K562 (cell line): ENCODE measurements around the gene CELA3B. TPM values are rescaled to one million over a fixed set of nuclear protein-coding genes. Genes with fewer than 3 reads are reported as not detected.

Source experiments
- ATAC-seq: fragments of 200-7000 bp; cut with Tn5 transposase; 3 replicates; pipeline ENCODE4 v1.9.1; 2020; ENCODE audit warnings: moderate library complexity
- BruUV-seq: library from RNA; stranded (reverse); fragments of 400-500 nt; replicated peaks from 2 replicates; lab custom pipeline; 2021; lab: Mats Ljungman, UMichigan
- CTCF ChIA-PET: fragments of 300-600 bp; formaldehyde crosslinking; extraction: SDS; loops from one replicate; lab custom pipeline; 2021; ENCODE audit warnings: low intra/inter-chr PET ratio; lab: Yijun Ruan, JAX
- POLR2A ChIA-PET: fragments of 300-600, 350-650 bp; sonication (Branson Sonifier 250); formaldehyde crosslinking; extraction: SDS; loops from one replicate; lab custom pipeline; 2021; ENCODE audit warnings: antibody characterized with exemption, inconsistent platforms; lab: Yijun Ruan, JAX
- DNase-seq, 4 experiments: peaks; one replicate each; pipeline versions ENCODE4 v3.0.0 to v3.0.0-alpha.2; 2011 to 2018; ENCODE audit warnings: low spot score in 3 of 4, mixed read lengths in 3 of 4; ENCODE audit errors: extremely low read depth in 1 of 4
- FAIRE-seq: peaks from 2 replicates; lab custom pipeline; 2011; peaks lifted over from hg19 to GRCh38; lab: Jason Lieb, UNC
- H2AFZ ChIP-seq: 2 replicates; pipeline ENCODE4 v1.6.0; 2011; ENCODE audit warnings: low read depth, low read length, control low read depth, inconsistent platforms
- H3K27ac ChIP-seq: fragments of 200-600 bp; 3 replicates; pipeline ENCODE4 v1.8.0; 2011; ENCODE audit warnings: low read depth, mild to moderate bottlenecking, control low read depth, inconsistent platforms, low read length, moderate library complexity, mixed read lengths; ENCODE audit errors: extremely low read depth
- H3K27me3 ChIP-seq, 2 experiments: fragments of 300-600 bp in 1 of 2; 2 replicates in 1 of 2; 3 replicates in 1 of 2; pipeline versions ENCODE4 v1.6.0 to v1.8.0; 2011; ENCODE audit warnings: inconsistent platforms in 2 of 2, low read length in 2 of 2, mild to moderate bottlenecking in 1 of 2, mixed read lengths in 1 of 2, moderate library complexity in 1 of 2; ENCODE audit not compliant: control insufficient read depth in 2 of 2, insufficient read depth in 2 of 2
- H3K36me3 ChIP-seq: fragments of 300-600 bp; 3 replicates; pipeline ENCODE4 v1.8.0; 2011; ENCODE audit warnings: mild to moderate bottlenecking, low read length, inconsistent platforms; ENCODE audit not compliant: control insufficient read depth, insufficient read depth
- H3K4me1 ChIP-seq, 2 experiments: fragments of 200-600 bp in 1 of 2; replicated peaks in 1 of 2; 2 replicates in 1 of 2; 3 replicates in 1 of 2; pipeline versions ENCODE4 v1.5.1 to v1.8.0; 2011; ENCODE audit warnings: inconsistent platforms in 2 of 2, low read length in 2 of 2, mild to moderate bottlenecking in 1 of 2, mixed read lengths in 1 of 2, moderate library complexity in 1 of 2; ENCODE audit not compliant: control insufficient read depth in 2 of 2, insufficient read depth in 2 of 2
- H3K4me2 ChIP-seq: 2 replicates; pipeline ENCODE4 v1.6.1; 2011; ENCODE audit warnings: low read length, control low read depth, inconsistent platforms, mixed read lengths; ENCODE audit not compliant: insufficient read depth
- H3K4me3 ChIP-seq: fragments of 200-600 bp; sonication (generic), shearing (Covaris generic); 2 replicates; pipeline ENCODE4 v1.5.1; 2016; ENCODE audit warnings: control low read depth, inconsistent platforms
- H3K79me2 ChIP-seq: fragments of 200-600 bp; 3 replicates; pipeline ENCODE4 v1.8.0; 2011; ENCODE audit warnings: low read length, inconsistent platforms; ENCODE audit not compliant: control insufficient read depth, insufficient read depth
- H3K9ac ChIP-seq, 2 experiments: 2 replicates each; pipeline versions ENCODE4 v1.6.0 to v1.6.1; 2011; ENCODE audit warnings: low read depth in 2 of 2, low read length in 2 of 2, control low read depth in 1 of 2, inconsistent platforms in 1 of 2, mild to moderate bottlenecking in 1 of 2, mixed read lengths in 1 of 2; ENCODE audit not compliant: insufficient read depth in 1 of 2
- H3K9me1 ChIP-seq: one replicate; pipeline ENCODE4 v1.6.0; 2011; ENCODE audit warnings: inconsistent platforms, mild to moderate bottlenecking, low read length, moderate library complexity; ENCODE audit not compliant: control insufficient read depth, insufficient read depth
- H3K9me3 ChIP-seq: replicated peaks from 2 replicates; pipeline ENCODE4 v1.5.1; 2011; ENCODE audit warnings: low read depth, low read length, inconsistent platforms; ENCODE audit not compliant: control insufficient read depth, insufficient read depth
- H4K20me1 ChIP-seq: replicated peaks from 2 replicates; pipeline ENCODE4 v1.6.1; 2011; ENCODE audit warnings: low read length, inconsistent platforms, mixed read lengths; ENCODE audit not compliant: control insufficient read depth, insufficient read depth
- ETV5 ChIP-seq: sonication (generic); formaldehyde crosslinking; IDR thresholded peaks from 2 replicates; pipeline ENCODE4 v1.4.0; 2020; ENCODE audit warnings: low read depth, mild to moderate bottlenecking, missing genetic modification reagents
- NR2C1 ChIP-seq, 2 experiments: fragments of 450-650 bp; IDR thresholded peaks; 2 replicates each; pipeline ENCODE4 v1.6.1; 2017; ENCODE audit warnings: mild to moderate bottlenecking in 2 of 2, antibody characterized with exemption in 1 of 2, inconsistent platforms in 1 of 2, missing compliant biosample characterization in 1 of 2, missing genetic modification characterization in 1 of 2
- NR2C2 ChIP-seq, 2 experiments: fragments of 200-800 bp in 1 of 2; sonication (Bioruptor generic) in 1 of 2; sonication (generic) in 1 of 2; formaldehyde crosslinking in 1 of 2; IDR thresholded peaks; 2 replicates each; pipeline versions ENCODE4 v1.6.1 to v1.8.0; 2016 to 2022; ENCODE audit warnings: mild to moderate bottlenecking in 1 of 2, missing compliant biosample characterization in 1 of 2, missing genetic modification characterization in 1 of 2, missing genetic modification reagents in 1 of 2
- WGBS: fragments of 100-300 bp; shearing (Covaris generic); methylation state at CpG from one replicate; pipeline ENCODE4 v1.1.6; 2016; ENCODE audit warnings: low coverage, mixed read lengths; ENCODE audit not compliant: insufficient coverage; ENCODE audit errors: missing lambda C conversion rate; 5-methylcytosine and 5-hydroxymethylcytosine counted together
- in situ Hi-C: fragments of 300-500 bp; cut with MboI; formaldehyde crosslinking; loops from 4 replicates; pipeline ENCODE4 v1.15.0; 2018; ENCODE audit warnings: inconsistent platforms, mixed read lengths
- intact Hi-C: fragments of 100-400 bp; cut with micrococcal nuclease; formaldehyde crosslinking; loops from 2 replicates; pipeline ENCODE4 v1.14.2; 2022
- polyA plus RNA-seq, 8 experiments: library from polyadenylated mRNA; depleted of rRNA in 4 of 8; stranded (reverse) in 5 of 8; unstranded in 3 of 8; fragments of >200 nt; fragmentation: Nextera tagmentation in 2 of 8; fragmentation: Illumina TruSeq in 1 of 8; extraction: Ambion mirVana in 2 of 8; extraction: Trizol in 1 of 8; gene quantifications; 2 replicates each; pipeline versions ENCODE4 v1.2.1 to v1.2.3, GENCODE V29; 2011 to 2014; ENCODE audit warnings: inconsistent platforms in 1 of 8, missing spikeins in 1 of 8
- total RNA-seq, 7 experiments: library from RNA; depleted of rRNA in 6 of 7; stranded (reverse); fragments of >200 nt in 6 of 7; fragmentation: Illumina TruSeq in 2 of 7; extraction: Trizol in 2 of 7; gene quantifications; 2 replicates each; pipeline versions ENCODE4 v1.2.1 to v1.2.3, GENCODE V29; 2011 to 2021; ENCODE audit warnings: low replicate concordance in 1 of 7
- TF ChIP-seq, protein P1 (sequence below), 3 experiments: IDR thresholded peaks in 2 of 3; conservative IDR thresholded peaks in 1 of 3; 2 replicates each; pipeline ENCODE4 v1.5.1; 2011 to 2012; ENCODE audit warnings: low read length in 3 of 3, mild to moderate bottlenecking in 3 of 3, control low read depth in 2 of 3, improper control_type of control experiment in 1 of 3, inconsistent platforms in 1 of 3, low read depth in 1 of 3, mixed read lengths in 1 of 3, moderate library complexity in 1 of 3; ENCODE audit not compliant: insufficient read depth in 2 of 3

The CELA3B gene
- total and polyA plus RNA-seq, 9 of the 15 experiments (the other 6 are each of a cell fraction or from before 2014, with no cell fraction given) = 3.1 TPM; not detected in 8

DNA sequence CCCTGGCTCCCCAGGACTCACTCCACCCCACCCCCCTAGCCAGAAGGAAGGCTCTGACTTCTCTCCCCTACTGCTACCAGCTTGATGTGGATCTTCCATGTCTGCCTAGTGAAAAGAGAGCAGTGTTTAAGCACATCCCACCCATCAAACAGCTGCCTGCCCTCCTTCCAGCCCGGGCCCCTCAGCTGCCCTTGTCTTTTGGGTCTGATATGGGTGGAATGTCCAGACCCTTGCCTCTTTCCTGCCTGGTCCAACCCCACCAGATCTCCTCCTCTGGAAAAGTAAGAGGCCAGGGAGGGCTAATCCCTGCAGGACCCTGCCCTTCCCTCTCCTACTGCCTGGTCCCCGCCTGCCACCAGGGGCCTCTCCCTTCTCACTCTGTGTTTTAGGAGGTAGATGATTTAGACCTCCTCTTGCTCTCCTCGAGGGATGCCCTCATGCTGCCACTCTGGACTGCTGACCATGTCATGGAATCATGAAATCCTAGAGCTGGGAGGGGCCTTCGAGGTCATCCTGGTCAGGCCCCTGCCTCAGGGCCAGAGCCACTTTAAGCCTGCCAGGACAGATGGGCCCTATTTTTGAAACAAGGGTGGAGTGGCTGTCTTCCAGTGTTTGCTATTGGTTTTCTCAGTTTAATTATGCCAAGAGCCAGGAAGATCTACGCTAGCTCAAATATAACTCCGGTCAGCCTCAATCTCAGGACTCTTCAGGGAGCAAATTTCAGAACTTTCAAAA is 23.9 kb upstream of the CELA3B start:
- Histone ChIP-seq H3K9me3 (no peaks in the 10 kb centered on the region), H2AFZ (no peak overlapping the region), H3K9ac (peak overlapping the region in 1 of 2 experiments; percentile 1; a peak in 1 of 4 replicates), H3K4me3 (no peak overlapping the region), H3K36me3 (no peaks in the 10 kb centered on the region), H4K20me1 (no peaks in the 10 kb centered on the region), H3K4me1 (peaks cover 18 to 26% of the 10 kb centered on the region in 2 experiments), H3K27ac (no peak overlapping the region), H3K27me3 (no peaks in the 10 kb centered on the region), H3K9me1 (no peaks in the 10 kb centered on the region), H3K79me2 (no peaks in the 10 kb centered on the region), H3K4me2 (no peak overlapping the region)
- FAIRE-seq (no peak), ATAC-seq (0 out of 3 replicates have a peak, but pooled peaks have one; percentile 33), DNase-seq (no peak)
- no peak for TF ChIP-seq ETV5 (CRISPR knock-in tag)
- no peak for TF ChIP-seq NR2C2 (CRISPR knock-in tag; IDR thresholded peaks at IDR 0.05)
- peak; percentile 73 for TF ChIP-seq NR2C2 (tag; IDR thresholded peaks at IDR 0.05)
- peak; percentile 78 for TF ChIP-seq NR2C1 (IDR thresholded peaks at IDR 0.05)
- peak; percentile 78 for TF ChIP-seq NR2C1 (tag; IDR thresholded peaks at IDR 0.05)
- TF ChIP-seq, protein P1, sequence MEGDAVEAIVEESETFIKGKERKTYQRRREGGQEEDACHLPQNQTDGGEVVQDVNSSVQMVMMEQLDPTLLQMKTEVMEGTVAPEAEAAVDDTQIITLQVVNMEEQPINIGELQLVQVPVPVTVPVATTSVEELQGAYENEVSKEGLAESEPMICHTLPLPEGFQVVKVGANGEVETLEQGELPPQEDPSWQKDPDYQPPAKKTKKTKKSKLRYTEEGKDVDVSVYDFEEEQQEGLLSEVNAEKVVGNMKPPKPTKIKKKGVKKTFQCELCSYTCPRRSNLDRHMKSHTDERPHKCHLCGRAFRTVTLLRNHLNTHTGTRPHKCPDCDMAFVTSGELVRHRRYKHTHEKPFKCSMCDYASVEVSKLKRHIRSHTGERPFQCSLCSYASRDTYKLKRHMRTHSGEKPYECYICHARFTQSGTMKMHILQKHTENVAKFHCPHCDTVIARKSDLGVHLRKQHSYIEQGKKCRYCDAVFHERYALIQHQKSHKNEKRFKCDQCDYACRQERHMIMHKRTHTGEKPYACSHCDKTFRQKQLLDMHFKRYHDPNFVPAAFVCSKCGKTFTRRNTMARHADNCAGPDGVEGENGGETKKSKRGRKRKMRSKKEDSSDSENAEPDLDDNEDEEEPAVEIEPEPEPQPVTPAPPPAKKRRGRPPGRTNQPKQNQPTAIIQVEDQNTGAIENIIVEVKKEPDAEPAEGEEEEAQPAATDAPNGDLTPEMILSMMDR (IDR thresholded peaks at IDR 0.05 in 2 of 3, conservative IDR thresholded peaks at IDR 0.05 in 1 of 3; ENCODE audit: insufficient read depth in 2 of 3, low read depth in 1 of 3, low read length in 3 of 3) = peak in 1 of 3 experiments; percentile 29; a peak in 1 of 6 replicates
- 61% methylated on average over 6 of the region's 6 CpGs for WGBS
- intact Hi-C loops = no loop called here
- no TSS peak for BruUV-seq
- ChIA-PET POLR2A (interaction anchor here (0.5 to 3.3 kb wide), 3 partner anchors 13 to 73 kb away, joined by 3 to 10 read pairs (median 3); no protein-coding TSS in a partner anchor), CTCF (no interaction called here)
- in situ Hi-C loops = no loop called here
